ENCODE measurements around the gene ELF1.

- TF ChIP-seq POLR2A (IDR thresholded peaks at IDR 0.05) = no peak
- TF ChIP-seq, protein P1, sequence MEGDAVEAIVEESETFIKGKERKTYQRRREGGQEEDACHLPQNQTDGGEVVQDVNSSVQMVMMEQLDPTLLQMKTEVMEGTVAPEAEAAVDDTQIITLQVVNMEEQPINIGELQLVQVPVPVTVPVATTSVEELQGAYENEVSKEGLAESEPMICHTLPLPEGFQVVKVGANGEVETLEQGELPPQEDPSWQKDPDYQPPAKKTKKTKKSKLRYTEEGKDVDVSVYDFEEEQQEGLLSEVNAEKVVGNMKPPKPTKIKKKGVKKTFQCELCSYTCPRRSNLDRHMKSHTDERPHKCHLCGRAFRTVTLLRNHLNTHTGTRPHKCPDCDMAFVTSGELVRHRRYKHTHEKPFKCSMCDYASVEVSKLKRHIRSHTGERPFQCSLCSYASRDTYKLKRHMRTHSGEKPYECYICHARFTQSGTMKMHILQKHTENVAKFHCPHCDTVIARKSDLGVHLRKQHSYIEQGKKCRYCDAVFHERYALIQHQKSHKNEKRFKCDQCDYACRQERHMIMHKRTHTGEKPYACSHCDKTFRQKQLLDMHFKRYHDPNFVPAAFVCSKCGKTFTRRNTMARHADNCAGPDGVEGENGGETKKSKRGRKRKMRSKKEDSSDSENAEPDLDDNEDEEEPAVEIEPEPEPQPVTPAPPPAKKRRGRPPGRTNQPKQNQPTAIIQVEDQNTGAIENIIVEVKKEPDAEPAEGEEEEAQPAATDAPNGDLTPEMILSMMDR (IDR thresholded peaks at IDR 0.05) = no peak
Measured at GRCh38 chr13:40996426-40997092, 22.6 kb downstream of the ELF1 start.
